Nephron (organoid): Measurements from ENCODE around the gene MRPL16.
"Not testable (repeated sequence)": the region's sequence is repeated elsewhere in the genome, so short reads cannot be mapped to it uniquely, and the experiment has no call there.

Experiments used
- H3K27ac Mint-ChIP-seq, 3 experiments: 2 replicates each; pipeline ENCODE4 v1.8.0; 2020; ENCODE audit warnings: mixed read lengths in 3 of 3, mild to moderate bottlenecking in 2 of 3, moderate library complexity in 1 of 3
- H3K27me3 Mint-ChIP-seq: 2 replicates; pipeline ENCODE4 v1.8.0; 2021; ENCODE audit warnings: low read depth, mild to moderate bottlenecking, moderate library complexity, mixed read lengths
- H3K36me3 Mint-ChIP-seq: 2 replicates; pipeline ENCODE4 v1.8.0; 2020; ENCODE audit warnings: low read depth, mixed read lengths
- H3K4me1 Mint-ChIP-seq: 2 replicates; pipeline ENCODE4 v1.8.0; 2020; ENCODE audit warnings: mixed read lengths
- H3K4me3 Mint-ChIP-seq, 3 experiments: 2 replicates each; pipeline ENCODE4 v1.8.0; 2020; ENCODE audit warnings: mild to moderate bottlenecking in 3 of 3, mixed read lengths in 3 of 3, moderate library complexity in 2 of 3
- H3K9me3 Mint-ChIP-seq: 2 replicates; pipeline ENCODE4 v1.8.0; 2020; ENCODE audit warnings: mixed read lengths
- TF ChIP-seq, protein P1 (sequence below), 3 experiments: fragments of 200-600 bp; sonication (generic); IDR thresholded peaks; one replicate each; pipeline ENCODE4 v1.5.0; 2021; ENCODE audit warnings: antibody characterized with exemption in 3 of 3; ENCODE audit not compliant: unreplicated experiment in 3 of 3

MRPL16 gene

DNA sequence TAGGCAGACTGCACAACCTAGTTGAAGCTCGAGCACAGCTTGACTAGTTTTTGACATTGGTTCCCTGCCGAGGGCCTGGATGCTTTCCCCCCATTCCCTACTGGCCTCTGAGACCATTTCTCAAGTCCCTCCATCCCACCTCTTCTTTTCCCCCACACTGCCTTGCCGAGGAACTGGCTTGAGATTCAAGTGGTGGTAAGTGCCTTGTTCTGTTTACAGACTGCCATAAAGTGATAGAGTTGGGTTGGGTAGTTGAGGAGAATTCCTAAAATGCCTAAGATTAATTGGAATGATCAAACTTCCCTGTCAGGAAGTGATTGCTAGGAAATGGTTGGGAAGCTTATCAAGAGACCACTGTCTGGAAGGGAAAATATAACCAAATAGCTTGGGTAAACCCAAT lies 16.2 kb downstream of the MRPL16 start:
- H3K27ac Mint-ChIP-seq, result no peak overlapping the region
- H3K4me1 Mint-ChIP-seq, result no peaks in the 10 kb centered on the region
- H3K27me3 Mint-ChIP-seq, result no peaks in the 10 kb centered on the region
- TF ChIP-seq, protein P1, sequence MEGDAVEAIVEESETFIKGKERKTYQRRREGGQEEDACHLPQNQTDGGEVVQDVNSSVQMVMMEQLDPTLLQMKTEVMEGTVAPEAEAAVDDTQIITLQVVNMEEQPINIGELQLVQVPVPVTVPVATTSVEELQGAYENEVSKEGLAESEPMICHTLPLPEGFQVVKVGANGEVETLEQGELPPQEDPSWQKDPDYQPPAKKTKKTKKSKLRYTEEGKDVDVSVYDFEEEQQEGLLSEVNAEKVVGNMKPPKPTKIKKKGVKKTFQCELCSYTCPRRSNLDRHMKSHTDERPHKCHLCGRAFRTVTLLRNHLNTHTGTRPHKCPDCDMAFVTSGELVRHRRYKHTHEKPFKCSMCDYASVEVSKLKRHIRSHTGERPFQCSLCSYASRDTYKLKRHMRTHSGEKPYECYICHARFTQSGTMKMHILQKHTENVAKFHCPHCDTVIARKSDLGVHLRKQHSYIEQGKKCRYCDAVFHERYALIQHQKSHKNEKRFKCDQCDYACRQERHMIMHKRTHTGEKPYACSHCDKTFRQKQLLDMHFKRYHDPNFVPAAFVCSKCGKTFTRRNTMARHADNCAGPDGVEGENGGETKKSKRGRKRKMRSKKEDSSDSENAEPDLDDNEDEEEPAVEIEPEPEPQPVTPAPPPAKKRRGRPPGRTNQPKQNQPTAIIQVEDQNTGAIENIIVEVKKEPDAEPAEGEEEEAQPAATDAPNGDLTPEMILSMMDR (IDR thresholded peaks at IDR 0.05; ENCODE audit: unreplicated experiment in 3 of 3), result no peak
- H3K36me3 Mint-ChIP-seq, result peaks cover 9% of the 10 kb centered on the region
- no peak overlapping the region for H3K4me3 Mint-ChIP-seq
- H3K9me3 Mint-ChIP-seq, result no peaks in the 10 kb centered on the region

DNA sequence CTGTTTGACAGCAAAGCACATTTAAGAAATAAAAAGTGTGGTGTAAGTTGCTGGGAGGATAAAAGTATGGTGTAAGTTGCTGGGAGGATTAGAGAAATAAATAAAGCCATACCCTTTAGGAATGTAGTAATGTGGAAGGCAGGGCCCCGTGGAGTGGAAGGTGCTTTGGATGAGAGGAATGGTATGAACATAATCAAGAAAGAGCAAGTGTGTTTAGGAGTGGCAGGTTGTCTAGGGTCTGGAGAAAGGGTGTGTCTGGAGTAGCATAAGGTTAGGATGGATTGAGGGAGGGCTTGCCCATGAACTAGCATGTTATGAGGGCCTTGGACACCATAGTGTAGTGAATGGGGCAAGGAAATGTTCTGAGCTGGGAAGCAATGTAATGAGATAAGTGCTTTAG lies 18.1 kb downstream of the MRPL16 start:
- Mint-ChIP-seq H3K36me3 (peaks cover 14% of the 10 kb centered on the region), H3K4me3 (no peak overlapping the region), H3K27me3 (no peaks in the 10 kb centered on the region), H3K9me3 (no peaks in the 10 kb centered on the region), H3K4me1 (no peaks in the 10 kb centered on the region), H3K27ac (no peak overlapping the region)
- TF ChIP-seq, protein P1 (IDR thresholded peaks at IDR 0.05; ENCODE audit: unreplicated experiment in 3 of 3), result no peak

GRCh38 chr11:59791639-59792038 lies 18.9 kb downstream of the MRPL16 start:
- no peaks in the 10 kb centered on the region for H3K27me3 Mint-ChIP-seq
- TF ChIP-seq, protein P1 (IDR thresholded peaks at IDR 0.05; ENCODE audit: unreplicated experiment in 3 of 3), result no peak
- H3K27ac Mint-ChIP-seq, result no peak overlapping the region
- peaks cover 15% of the 10 kb centered on the region for H3K36me3 Mint-ChIP-seq
- no peaks in the 10 kb centered on the region for H3K9me3 Mint-ChIP-seq
- H3K4me1 Mint-ChIP-seq, result no peaks in the 10 kb centered on the region
- H3K4me3 Mint-ChIP-seq, result no peak overlapping the region

DNA sequence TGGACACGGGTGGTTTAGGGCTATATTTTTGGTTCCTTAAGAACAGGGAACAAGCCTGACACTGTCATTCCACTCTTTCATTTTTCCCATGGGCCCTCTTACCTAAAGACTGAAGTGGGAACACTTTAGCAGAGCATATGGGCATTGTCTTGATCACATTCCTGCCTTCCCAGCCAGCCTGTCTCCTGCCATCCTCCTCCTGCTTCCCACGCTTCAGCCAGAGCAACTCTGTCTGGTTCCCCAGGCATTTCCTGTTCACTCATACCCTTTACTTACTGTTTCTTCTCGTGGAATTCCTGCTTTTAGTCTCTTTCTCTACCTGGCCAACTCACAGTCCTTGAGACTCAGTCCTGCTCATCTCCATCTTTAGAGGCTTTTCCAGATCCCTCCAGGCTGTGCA lies 22.8 kb downstream of the MRPL16 start:
- Mint-ChIP-seq H3K4me1 (no peaks in the 10 kb centered on the region), H3K36me3 (peaks cover 29% of the 10 kb centered on the region), H3K27ac (no peak overlapping the region), H3K27me3 (no peaks in the 10 kb centered on the region), H3K9me3 (no peaks in the 10 kb centered on the region), H3K4me3 (no peak overlapping the region)
- TF ChIP-seq, protein P1 (IDR thresholded peaks at IDR 0.05; ENCODE audit: unreplicated experiment in 3 of 3), result no peak

DNA sequence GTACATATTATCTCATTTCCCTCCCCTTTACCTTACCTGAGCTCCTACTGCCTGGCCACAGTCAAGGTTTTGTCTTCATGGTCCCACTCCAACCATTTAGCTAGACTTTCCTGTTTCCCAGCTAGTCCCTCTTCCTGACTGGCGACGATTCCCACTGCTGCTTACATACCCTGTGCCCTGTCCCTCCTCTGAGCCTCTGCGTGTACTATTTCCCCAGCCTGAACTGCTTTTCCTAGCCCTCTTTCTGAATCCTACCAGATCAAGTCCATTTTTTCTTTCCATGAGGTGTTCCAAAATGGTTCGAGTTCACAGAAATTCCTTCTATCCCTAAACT lies 23.4 kb downstream of the MRPL16 start:
- no peaks in the 10 kb centered on the region for H3K27me3 Mint-ChIP-seq
- TF ChIP-seq, protein P1 (IDR thresholded peaks at IDR 0.05; ENCODE audit: unreplicated experiment in 3 of 3), result no peak
- H3K4me3 Mint-ChIP-seq, result no peak overlapping the region
- H3K36me3 Mint-ChIP-seq, result peaks cover 27% of the 10 kb centered on the region
- H3K4me1 Mint-ChIP-seq, result no peaks in the 10 kb centered on the region
- no peak overlapping the region for H3K27ac Mint-ChIP-seq
- H3K9me3 Mint-ChIP-seq, result no peaks in the 10 kb centered on the region

DNA sequence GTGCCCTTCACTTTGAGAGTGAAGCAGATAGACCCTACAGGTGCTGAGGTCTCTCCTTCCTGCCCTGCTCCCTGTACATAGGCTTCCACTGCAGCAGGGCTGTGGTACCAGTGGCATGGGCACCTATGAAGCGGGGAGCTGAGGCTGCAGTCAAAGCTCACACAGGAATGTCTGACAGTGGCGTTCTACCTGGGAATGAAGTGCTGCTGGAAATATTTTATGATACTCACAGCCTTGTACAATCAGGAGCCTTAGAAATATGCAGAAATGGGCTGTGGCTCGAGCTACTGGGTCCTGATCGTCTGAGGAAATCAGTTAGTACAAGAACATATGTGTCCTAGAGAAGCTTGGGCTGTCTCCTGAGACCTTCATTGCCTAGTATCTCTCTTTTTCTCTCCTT lies 24.8 kb downstream of the MRPL16 start:
- Mint-ChIP-seq H3K9me3 (no peaks in the 10 kb centered on the region), H3K27ac (no peak overlapping the region)
- TF ChIP-seq, protein P1 (IDR thresholded peaks at IDR 0.05; ENCODE audit: unreplicated experiment in 3 of 3), result no peak

DNA sequence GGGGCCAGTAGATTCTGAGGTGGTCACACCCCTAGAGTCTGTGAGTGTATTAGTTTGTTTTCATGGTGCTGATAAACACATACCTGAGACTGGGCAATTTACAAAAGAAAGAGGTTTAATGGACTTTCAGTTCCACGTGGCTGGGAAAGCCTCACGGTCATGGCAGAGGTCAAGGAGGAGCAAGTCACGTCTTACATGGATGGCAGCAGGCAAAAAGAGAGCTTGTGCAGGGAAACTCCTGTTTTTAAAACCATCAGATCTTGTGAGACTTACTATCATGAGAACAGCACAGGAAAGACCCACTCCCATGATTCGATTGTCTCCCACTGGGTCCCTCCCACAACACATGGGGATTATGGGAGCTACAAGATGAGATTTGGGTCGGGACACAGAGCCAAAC lies 26.1 kb downstream of the MRPL16 start:
- H3K27me3 Mint-ChIP-seq, H3K27ac Mint-ChIP-seq, H3K4me1 Mint-ChIP-seq, H3K9me3 Mint-ChIP-seq, H3K4me3 Mint-ChIP-seq: not testable (repeated sequence)
- peaks cover 31% of the 10 kb centered on the region for H3K36me3 Mint-ChIP-seq

More for the DNA sequence above, 24.8 kb downstream of the MRPL16 start:
- Mint-ChIP-seq H3K4me3 (no peak overlapping the region), H3K27me3 (no peaks in the 10 kb centered on the region), H3K36me3 (peaks cover 36% of the 10 kb centered on the region), H3K4me1 (no peaks in the 10 kb centered on the region)
